Midbrain (tissue), 1 donor: Measurements from ENCODE around the gene TEX264.
A peak's percentile ranks its signal among the peaks of the same experiment; 100 is the strongest.
"Not testable (repeated sequence)": the region's sequence is repeated elsewhere in the genome, so short reads cannot be mapped to it uniquely, and the experiment has no call there.

Experiments used
- DNase-seq: peaks from one replicate; lab custom pipeline; 2025; lab: John Stamatoyannopoulos, UW

Gene TEX264

DNA sequence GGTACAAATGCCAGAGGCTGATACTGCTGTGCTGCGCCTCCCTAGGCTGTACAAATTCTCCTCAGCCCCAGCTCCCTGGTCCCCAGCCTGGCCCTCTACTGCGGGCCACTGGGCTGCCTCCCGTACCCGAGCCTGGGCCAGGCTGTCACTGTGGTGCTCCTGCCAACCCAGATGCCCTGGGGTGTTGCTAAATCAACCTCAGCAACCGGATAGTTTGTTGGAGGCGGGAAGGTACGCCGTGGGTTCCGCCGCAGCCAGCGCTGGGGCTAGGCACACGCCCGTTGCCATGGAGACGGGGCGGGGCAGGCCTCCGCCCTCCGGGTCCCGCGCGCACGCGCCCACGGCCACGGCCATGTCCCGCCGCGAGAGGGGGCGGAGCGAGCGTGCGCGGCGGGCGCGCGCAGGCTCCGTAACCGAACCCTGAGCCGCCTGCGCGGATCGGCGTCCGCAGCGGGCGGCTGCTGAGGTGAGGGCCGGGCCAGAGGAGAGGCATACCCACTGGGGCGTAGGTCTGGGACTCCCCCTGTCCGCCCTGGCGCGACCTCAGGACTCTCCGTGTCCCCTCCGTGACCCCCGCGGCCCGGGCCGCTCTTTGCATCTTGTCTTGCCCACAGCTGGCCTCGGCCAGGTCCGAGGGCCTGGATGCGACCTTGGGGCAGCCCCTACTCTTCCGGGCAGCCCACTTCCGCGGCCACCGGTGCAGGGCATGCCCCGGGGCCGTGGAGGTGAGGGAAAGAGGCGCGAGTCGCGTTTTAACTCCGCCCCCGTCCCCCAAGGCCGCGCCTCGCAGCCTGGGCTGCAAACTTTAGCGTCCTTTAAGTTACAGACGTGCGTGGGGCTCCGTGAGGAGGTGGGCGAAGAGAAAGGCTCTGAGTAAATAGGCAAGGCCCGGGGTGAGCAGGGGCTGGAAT, at the start of gene TEX264:
Gene TEX264, plus strand, starts transcription at position 430 of the 911 bp plus-strand sequence. CDS start 3,053 bp downstream, outside the sequence.
- DNase-seq = peak; percentile 88

GRCh38 chr3:51622413-51622812, 48.6 kb upstream of the TEX264 start:
- no peak for DNase-seq

GRCh38 chr3:51622868-51623267, 48.2 kb upstream of the TEX264 start:
- DNase-seq = no peak

GRCh38 chr3:51630513-51630912, 40.5 kb upstream of the TEX264 start:
- DNase-seq = no peak

DNA sequence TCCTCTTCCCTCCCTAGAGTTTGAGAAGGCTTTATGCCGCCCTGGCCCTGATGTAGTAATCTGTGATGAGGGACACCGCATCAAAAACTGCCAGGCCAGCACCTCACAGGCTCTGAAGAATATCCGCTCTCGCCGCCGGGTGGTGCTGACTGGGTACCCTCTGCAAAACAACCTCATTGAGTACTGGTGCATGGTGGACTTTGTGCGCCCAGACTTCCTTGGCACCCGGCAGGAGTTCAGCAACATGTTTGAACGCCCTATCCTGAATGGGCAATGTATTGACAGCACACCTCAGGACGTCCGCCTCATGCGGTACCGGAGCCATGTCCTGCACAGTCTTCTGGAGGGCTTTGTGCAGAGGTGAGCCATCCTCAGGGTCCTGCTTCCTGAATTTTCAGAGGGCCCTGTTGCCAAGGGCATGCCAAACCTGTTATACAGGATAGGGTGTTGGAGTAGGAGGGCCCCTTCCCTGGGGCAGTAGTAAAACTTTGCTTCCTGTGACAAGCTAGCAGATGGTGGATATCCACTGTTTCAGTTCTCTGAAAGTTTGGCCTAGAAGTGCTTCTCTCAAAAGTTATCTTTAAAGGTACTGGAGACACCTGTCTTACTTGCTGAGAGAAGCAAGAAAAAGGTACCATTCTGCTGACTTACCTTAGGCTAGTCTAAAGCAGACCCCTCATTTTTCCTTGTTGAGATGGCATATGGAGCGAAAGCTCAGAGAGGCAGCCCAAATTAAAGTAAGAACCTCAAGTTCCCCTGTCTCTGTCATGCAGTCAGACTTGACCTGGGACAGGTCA, 33.7 kb upstream of the TEX264 start:
- no peak for DNase-seq

- no peak for DNase-seq
Observed at GRCh38 chr3:51637941-51638471, 33.0 kb upstream of the TEX264 start.

DNA sequence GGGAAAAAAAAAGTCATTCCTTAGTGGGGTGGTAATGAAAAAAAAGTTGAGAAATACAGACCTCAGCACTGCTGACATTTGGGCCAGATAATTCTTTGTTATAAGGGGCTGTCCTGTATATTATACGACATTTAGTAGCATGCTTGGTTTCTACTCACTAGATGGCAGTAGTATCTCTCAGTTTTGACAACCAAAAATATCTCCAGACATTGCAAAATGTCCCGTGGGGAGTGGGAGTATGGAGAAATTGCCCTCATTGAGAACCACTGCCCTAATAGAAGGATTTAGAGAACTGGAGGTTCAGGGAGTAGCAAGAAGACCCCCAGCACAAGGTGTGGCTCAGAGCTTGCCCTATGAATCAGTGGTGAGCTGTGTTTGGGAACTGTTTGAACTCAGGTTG, 28.6 kb upstream of the TEX264 start:
- no peak for DNase-seq

- DNase-seq = no peak
Observed at GRCh38 chr3:51646091-51646490, 25.0 kb upstream of the TEX264 start.

GRCh38 chr3:51652103-51652502, 18.9 kb upstream of the TEX264 start:
- not testable (repeated sequence) for DNase-seq

GRCh38 chr3:51653409-51653808, 17.6 kb upstream of the TEX264 start:
- DNase-seq = not testable (repeated sequence)

DNA sequence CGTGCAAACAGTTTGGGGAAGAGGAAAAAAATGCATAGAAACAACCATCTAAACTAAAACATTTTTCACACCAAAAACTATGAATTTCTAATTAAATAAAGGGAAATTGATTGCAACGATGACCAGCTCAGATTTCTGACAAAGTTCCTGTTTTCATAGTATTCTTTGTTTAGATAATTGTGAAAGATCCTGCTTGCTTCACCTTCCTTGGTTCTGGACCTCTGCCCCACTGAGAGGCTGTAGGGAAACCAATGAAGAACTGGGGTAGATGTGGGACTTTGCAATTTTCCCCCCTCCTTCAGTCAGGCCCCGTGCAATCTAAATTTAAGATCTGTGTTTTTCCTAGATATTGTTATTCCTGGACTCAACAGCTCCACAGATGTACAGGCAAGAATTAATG, 13.8 kb upstream of the TEX264 start:
- no peak for DNase-seq

GRCh38 chr3:51659942-51660341, 11.1 kb upstream of the TEX264 start:
- no peak for DNase-seq

DNA sequence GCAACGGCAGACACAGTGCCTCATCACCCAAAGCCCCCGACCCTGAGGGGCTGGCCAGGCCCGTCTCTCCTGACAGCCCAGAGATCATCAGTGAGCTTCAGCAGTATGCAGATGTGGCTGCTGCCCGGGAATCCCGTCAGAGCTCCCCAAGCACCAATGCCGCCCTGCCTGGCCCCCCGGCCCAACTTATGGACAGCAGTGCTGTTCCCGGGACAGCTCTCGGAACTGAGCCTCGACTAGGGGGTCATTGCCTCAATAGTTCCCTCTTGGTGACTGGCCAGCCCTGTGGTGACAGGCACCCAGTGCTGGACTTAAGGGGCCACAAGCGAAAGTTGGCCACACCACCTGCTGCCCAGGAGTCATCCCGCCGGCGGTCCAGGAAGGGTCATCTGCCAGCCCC, 8.6 kb upstream of the TEX264 start:
- no peak for DNase-seq

DNA sequence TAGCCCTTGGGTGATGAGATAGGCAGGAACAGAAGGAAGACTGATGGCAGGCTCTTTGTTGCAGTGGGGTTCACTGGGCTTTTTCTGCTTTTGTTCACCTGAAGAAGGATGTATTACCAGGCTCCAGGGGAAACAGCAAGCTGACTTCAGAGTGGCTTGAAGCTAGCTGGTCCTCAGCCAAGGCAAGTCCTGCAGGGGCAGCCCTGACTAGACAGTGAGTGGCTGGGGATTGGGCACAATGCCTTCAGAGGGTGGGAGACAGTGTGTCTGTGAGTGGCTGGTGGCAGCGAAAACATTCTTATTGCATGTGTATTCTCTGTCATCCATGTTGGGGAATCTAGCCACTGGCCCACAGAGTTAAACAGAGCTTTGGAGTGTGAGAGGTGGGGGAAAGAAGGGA, 2.3 kb upstream of the TEX264 start:
- no peak for DNase-seq

- DNase-seq = peak; percentile 72
Observed at GRCh38 chr3:51669241-51670052, 1.6 kb upstream of the TEX264 start.

DNA sequence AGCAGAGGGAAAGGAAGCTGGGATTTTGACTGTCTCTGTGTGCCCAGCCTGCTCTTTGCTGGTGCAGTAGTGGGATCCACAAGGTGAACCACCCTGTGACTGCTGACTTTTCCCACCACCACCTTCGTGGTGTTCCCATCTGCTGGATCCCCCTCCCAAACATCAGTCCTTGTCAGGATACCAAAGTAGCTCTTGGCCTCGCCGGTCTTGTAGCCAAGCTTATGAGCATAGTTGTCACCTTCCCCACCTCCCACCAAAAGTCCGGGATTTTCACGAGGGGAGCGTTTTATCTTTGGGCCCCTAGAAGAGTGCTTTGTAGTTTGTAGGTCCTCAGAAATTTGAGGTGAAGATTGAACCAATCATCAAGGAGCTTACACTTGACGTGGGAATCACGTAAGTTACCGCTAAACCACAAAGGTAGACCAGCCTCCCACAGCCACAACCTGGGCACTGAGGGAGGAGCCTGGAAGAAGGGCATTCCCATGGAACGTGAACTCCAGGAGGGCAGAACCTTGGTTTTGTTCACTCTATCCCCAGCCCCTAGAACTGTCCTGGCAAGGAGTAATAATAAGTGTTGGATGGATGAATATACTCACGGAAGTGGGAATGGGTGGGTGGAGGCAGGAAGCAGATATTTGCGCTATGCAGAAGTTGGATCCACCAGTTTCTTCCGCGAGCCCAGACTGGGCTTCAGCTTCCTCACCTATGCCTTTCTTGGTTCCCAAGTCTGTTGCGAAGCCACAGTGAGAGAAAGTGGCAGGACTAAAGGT, 814 bp upstream of the TEX264 start:
- DNase-seq = no peak

GRCh38 chr3:51671734-51672475, 853 bp downstream of the TEX264 start:
- peak; percentile 43 for DNase-seq

GRCh38 chr3:51673181-51673801, 2.2 kb downstream of the TEX264 start:
- DNase-seq = no peak

- no peak for DNase-seq
Observed at GRCh38 chr3:51673802-51674654, 3.0 kb downstream of the TEX264 start.
